MM.1S (cell line): ENCODE results near the gene TOR1A.

ENCODE experiments used
- EZH2 ChIP-seq: fragments of 300-600 bp; sonication (generic); optimal IDR thresholded peaks from 2 replicates; pipeline ENCODE3; 2017; ENCODE audit warnings: low read depth, mild to moderate bottlenecking, antibody characterized with exemption, low read length, mixed read lengths
- TF ChIP-seq, protein P1 (sequence below): fragments of 300-600 bp; sonication (generic); IDR thresholded peaks from 2 replicates; pipeline ENCODE4 v1.5.1; 2016; ENCODE audit warnings: antibody characterized with exemption, low read length, mixed read lengths

DNA sequence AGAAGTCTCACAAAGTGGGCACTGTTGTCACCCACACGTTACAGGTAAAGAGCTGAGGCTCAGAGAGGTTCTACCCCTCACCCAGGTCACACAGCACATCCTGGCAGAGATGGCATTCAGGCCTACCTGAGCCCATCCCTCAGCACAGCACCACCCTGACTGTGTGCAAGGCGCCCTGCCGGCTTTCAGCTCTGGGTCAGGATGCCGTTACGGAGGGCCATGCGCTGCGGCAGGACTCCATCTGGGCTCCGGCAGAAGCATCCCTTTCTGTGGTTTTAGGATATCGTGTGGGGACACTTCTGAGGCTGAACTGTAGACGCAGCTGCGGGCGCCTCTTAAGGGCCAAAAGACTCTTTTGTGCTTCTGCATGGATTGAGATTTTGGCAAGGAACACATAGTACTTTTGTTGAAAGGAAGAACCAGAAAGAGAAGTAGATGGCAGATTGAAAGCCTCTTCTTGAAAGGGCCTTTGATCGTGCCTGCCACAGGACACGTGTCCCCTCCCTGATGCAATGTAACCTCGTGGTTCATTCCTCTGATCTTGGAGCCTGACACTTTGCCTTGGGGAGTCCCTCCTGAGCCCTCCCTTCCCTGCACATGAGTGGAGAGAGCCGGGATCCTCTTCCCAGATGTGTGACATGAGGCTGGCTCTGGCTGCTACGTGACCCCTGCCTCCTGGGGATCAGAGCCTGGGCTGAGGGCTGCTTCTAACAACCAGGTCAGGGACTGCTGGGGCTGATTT, 42.6 kb upstream of the TOR1A start:
- TF ChIP-seq, protein P1, sequence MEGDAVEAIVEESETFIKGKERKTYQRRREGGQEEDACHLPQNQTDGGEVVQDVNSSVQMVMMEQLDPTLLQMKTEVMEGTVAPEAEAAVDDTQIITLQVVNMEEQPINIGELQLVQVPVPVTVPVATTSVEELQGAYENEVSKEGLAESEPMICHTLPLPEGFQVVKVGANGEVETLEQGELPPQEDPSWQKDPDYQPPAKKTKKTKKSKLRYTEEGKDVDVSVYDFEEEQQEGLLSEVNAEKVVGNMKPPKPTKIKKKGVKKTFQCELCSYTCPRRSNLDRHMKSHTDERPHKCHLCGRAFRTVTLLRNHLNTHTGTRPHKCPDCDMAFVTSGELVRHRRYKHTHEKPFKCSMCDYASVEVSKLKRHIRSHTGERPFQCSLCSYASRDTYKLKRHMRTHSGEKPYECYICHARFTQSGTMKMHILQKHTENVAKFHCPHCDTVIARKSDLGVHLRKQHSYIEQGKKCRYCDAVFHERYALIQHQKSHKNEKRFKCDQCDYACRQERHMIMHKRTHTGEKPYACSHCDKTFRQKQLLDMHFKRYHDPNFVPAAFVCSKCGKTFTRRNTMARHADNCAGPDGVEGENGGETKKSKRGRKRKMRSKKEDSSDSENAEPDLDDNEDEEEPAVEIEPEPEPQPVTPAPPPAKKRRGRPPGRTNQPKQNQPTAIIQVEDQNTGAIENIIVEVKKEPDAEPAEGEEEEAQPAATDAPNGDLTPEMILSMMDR, result no peak
- TF ChIP-seq EZH2, result no peak
